K562 (cell line): ENCODE data around the gene MASTL.
A peak's percentile ranks its signal among the peaks of the same experiment; 100 is the strongest.

Experiments
- EP300 ChIP-seq: IDR thresholded peaks from 2 replicates; pipeline ENCODE4 v1.6.1; 2012; ENCODE audit warnings: low read length, improper control_type of control experiment
- PHF8 ChIP-seq: fragments of 200-600 bp; sonication (generic); IDR thresholded peaks from 2 replicates; pipeline ENCODE4 v1.6.1; 2012; ENCODE audit warnings: mixed run types, mild to moderate bottlenecking, inconsistent platforms, low read length, moderate library complexity, borderline replicate concordance
- RB1 ChIP-seq: fragments of 450-650 bp; IDR thresholded peaks from 2 replicates; pipeline ENCODE4 v1.6.1; 2017; ENCODE audit warnings: low read depth, mild to moderate bottlenecking
- SIN3A ChIP-seq, 2 experiments: fragments of 150-350 bp in 1 of 2; IDR thresholded peaks; 2 replicates each; pipeline ENCODE4 v1.6.1; 2011 to 2016; ENCODE audit warnings: borderline replicate concordance in 2 of 2, low read depth in 2 of 2, low read length in 2 of 2, mild to moderate bottlenecking in 2 of 2, moderate library complexity in 2 of 2; ENCODE audit not compliant: control insufficient read depth in 1 of 2
- ZNF766 ChIP-seq: fragments of 200-800 bp; sonication (Bioruptor generic); conservative IDR thresholded peaks from 2 replicates; pipeline ENCODE4 v1.6.1; 2016; ENCODE audit warnings: missing genetic modification characterization, missing compliant biosample characterization
- TF ChIP-seq, protein P1 (sequence below): sonication (generic); formaldehyde crosslinking; IDR thresholded peaks from 2 replicates; pipeline ENCODE4 v1.9.0; 2022; ENCODE audit warnings: mild to moderate bottlenecking, missing genetic modification reagents

- no peak for TF ChIP-seq PHF8
- no peak for TF ChIP-seq SIN3A (IDR thresholded peaks at IDR 0.05; ENCODE audit: borderline replicate concordance in 2 of 2, control insufficient read depth in 1 of 2, low read depth in 2 of 2, low read length in 2 of 2)
- TF ChIP-seq ZNF766 (CRISPR knock-in tag), result peak; percentile 85
- TF ChIP-seq EP300, result no peak
- no peak for TF ChIP-seq RB1
- TF ChIP-seq, protein P1, sequence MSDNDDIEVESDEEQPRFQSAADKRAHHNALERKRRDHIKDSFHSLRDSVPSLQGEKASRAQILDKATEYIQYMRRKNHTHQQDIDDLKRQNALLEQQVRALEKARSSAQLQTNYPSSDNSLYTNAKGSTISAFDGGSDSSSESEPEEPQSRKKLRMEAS (CRISPR knock-in tag), result no peak
These were observed 33.7 kb downstream of the MASTL start for GRCh38 chr10:27188897-27189296.
